H1 (cell line): ENCODE measurements around the gene PTEN. TPM values are rescaled to one million over a fixed set of nuclear protein-coding genes. Genes with fewer than 3 reads are reported as not detected.

Experiments
- CTCF ChIA-PET: fragments of 300-600 bp; sonication (Branson Sonifier 250); formaldehyde crosslinking; loops from one replicate; lab custom pipeline; 2021; ENCODE audit not compliant: partially characterized antibody; lab: Charles Lee
- POLR2A ChIA-PET: fragments of 300-600 bp; sonication (Branson Sonifier 250); formaldehyde crosslinking; loops from one replicate; lab custom pipeline; 2021; ENCODE audit warnings: inconsistent platforms; ENCODE audit not compliant: partially characterized antibody; lab: Charles Lee
- DNase-seq, 2 experiments: peaks; one replicate each; pipeline versions ENCODE4 v3.0.0 to v3.0.0-alpha.2; 2010 to 2022; ENCODE audit warnings: low spot score in 2 of 2, low read depth in 1 of 2, mixed read lengths in 1 of 2
- FAIRE-seq: peaks from 2 replicates; lab custom pipeline; 2011; peaks lifted over from hg19 to GRCh38; lab: Jason Lieb, UNC
- H2AFZ ChIP-seq: 2 replicates; pipeline ENCODE4 v1.8.1; 2012; ENCODE audit warnings: low read length, inconsistent platforms
- H2AK5ac ChIP-seq: 2 replicates; pipeline ENCODE4 v1.6.1; 2013; ENCODE audit warnings: low read depth, low read length
- H2BK120ac ChIP-seq: replicated peaks from 2 replicates; pipeline ENCODE3; 2013; ENCODE audit warnings: low read depth, low read length, inconsistent platforms
- H2BK12ac ChIP-seq: 2 replicates; pipeline ENCODE4 v1.6.1; 2013; ENCODE audit warnings: low read depth, low read length
- H2BK15ac ChIP-seq: 2 replicates; pipeline ENCODE4 v1.6.1; 2013; ENCODE audit warnings: low read length
- H2BK20ac ChIP-seq: 2 replicates; pipeline ENCODE4 v1.6.1; 2013; ENCODE audit warnings: low read length
- H2BK5ac ChIP-seq: 2 replicates; pipeline ENCODE4 v1.6.1; 2013; ENCODE audit warnings: low read depth, low read length
- H3K14ac ChIP-seq: 2 replicates; pipeline ENCODE4 v1.6.1; 2013; ENCODE audit warnings: inconsistent platforms; ENCODE audit not compliant: insufficient read length
- H3K18ac ChIP-seq: 2 replicates; pipeline ENCODE4 v1.6.1; 2013; ENCODE audit warnings: low read length; ENCODE audit errors: extremely low read depth
- H3K23ac ChIP-seq: 2 replicates; pipeline ENCODE4 v1.6.1; 2013; ENCODE audit warnings: inconsistent platforms; ENCODE audit not compliant: insufficient read length
- H3K23me2 ChIP-seq: 2 replicates; pipeline ENCODE4 v1.6.1; 2013; ENCODE audit warnings: low read depth, low read length
- H3K27ac ChIP-seq: 2 replicates; pipeline ENCODE4 v1.6.1; 2011; ENCODE audit warnings: low read depth, low read length, inconsistent platforms
- H3K27me3 ChIP-seq, 4 experiments: replicated peaks in 1 of 4; 1 replicate in 1 of 4; 2 replicates in 3 of 4; pipeline versions ENCODE4 v1.6.1 to v1.8.1; 2011 to 2013; ENCODE audit warnings: low read length in 3 of 4, mild to moderate bottlenecking in 3 of 4, inconsistent platforms in 2 of 4, mixed read lengths in 2 of 4, moderate library complexity in 1 of 4; ENCODE audit not compliant: control insufficient read depth in 3 of 4, insufficient read depth in 3 of 4; ENCODE audit errors: extremely low read depth in 1 of 4
- H3K36me3 ChIP-seq, 4 experiments: 2 replicates each; pipeline versions ENCODE4 v1.6.1 to v1.8.1; 2011 to 2013; ENCODE audit warnings: mild to moderate bottlenecking in 4 of 4, low read length in 3 of 4, moderate library complexity in 2 of 4, control low read depth in 1 of 4, inconsistent platforms in 1 of 4; ENCODE audit not compliant: insufficient read depth in 4 of 4, control insufficient read depth in 2 of 4
- H3K4ac ChIP-seq: replicated peaks from 2 replicates; pipeline ENCODE3; 2013; ENCODE audit warnings: low read length, low read depth, mixed read lengths, inconsistent platforms; ENCODE audit not compliant: insufficient read length
- H3K4me1 ChIP-seq, 4 experiments: replicated peaks in 1 of 4; 1 replicate in 1 of 4; 2 replicates in 3 of 4; pipeline versions ENCODE4 v1.6.1 to v1.8.1; 2011 to 2013; ENCODE audit warnings: low read length in 3 of 4, inconsistent platforms in 2 of 4, mixed read lengths in 1 of 4; ENCODE audit not compliant: insufficient read depth in 4 of 4, control insufficient read depth in 3 of 4
- H3K4me2 ChIP-seq, 2 experiments: 2 replicates each; pipeline versions ENCODE4 v1.6.1 to v1.8.1; 2011 to 2013; ENCODE audit warnings: low read depth in 2 of 2, low read length in 2 of 2, control low read depth in 1 of 2, inconsistent platforms in 1 of 2, mild to moderate bottlenecking in 1 of 2; ENCODE audit not compliant: insufficient read depth in 1 of 2
- H3K4me3 ChIP-seq, 4 experiments: fragments of 200-600, 300-600 bp in 1 of 4; sonication (generic), shearing (Covaris generic), sonication (Bioruptor Twin) in 1 of 4; 2 replicates each; pipeline versions ENCODE4 v1.5.1 to v1.8.1; 2011 to 2016; ENCODE audit warnings: low read length in 4 of 4, low read depth in 3 of 4, control low read depth in 2 of 4, inconsistent platforms in 2 of 4, mild to moderate bottlenecking in 2 of 4, mixed read lengths in 1 of 4, moderate library complexity in 1 of 4; ENCODE audit not compliant: insufficient read depth in 2 of 4; ENCODE audit errors: extremely low read depth in 1 of 4
- H3K56ac ChIP-seq: replicated peaks from 2 replicates; pipeline ENCODE3; 2013; ENCODE audit warnings: low read depth, mild to moderate bottlenecking, mixed read lengths, low read length, inconsistent platforms; ENCODE audit not compliant: insufficient read length
- H3K79me1 ChIP-seq: 2 replicates; pipeline ENCODE4 v1.6.1; 2013; ENCODE audit warnings: low read depth, low read length, control low read depth
- H3K79me2 ChIP-seq, 2 experiments: 2 replicates each; pipeline versions ENCODE4 v1.6.1 to v1.8.1; 2012 to 2013; ENCODE audit warnings: low read length in 2 of 2, mild to moderate bottlenecking in 2 of 2, inconsistent platforms in 1 of 2; ENCODE audit not compliant: insufficient read depth in 2 of 2, control insufficient read depth in 1 of 2
- H3K9ac ChIP-seq, 4 experiments: replicated peaks in 1 of 4; 1 replicate in 1 of 4; 2 replicates in 3 of 4; pipeline versions ENCODE4 v1.6.1 to v1.8.1; 2011 to 2013; ENCODE audit warnings: low read depth in 3 of 4, low read length in 3 of 4, control low read depth in 2 of 4, mild to moderate bottlenecking in 2 of 4, moderate library complexity in 2 of 4, inconsistent platforms in 1 of 4; ENCODE audit errors: extremely low read depth in 1 of 4
- H3K9me3 ChIP-seq, 2 experiments: 2 replicates each; pipeline versions ENCODE4 v1.6.1 to v1.8.1; 2012 to 2013; ENCODE audit warnings: mild to moderate bottlenecking in 2 of 2, moderate library complexity in 2 of 2, control low read depth in 1 of 2, inconsistent platforms in 1 of 2, low read depth in 1 of 2, low read length in 1 of 2, mixed read lengths in 1 of 2; ENCODE audit not compliant: insufficient read depth in 2 of 2
- H4K20me1 ChIP-seq, 2 experiments: replicated peaks in 1 of 2; 2 replicates each; pipeline versions ENCODE3 to v1.8.1; 2011 to 2013; ENCODE audit warnings: inconsistent platforms in 2 of 2, low read length in 2 of 2, mild to moderate bottlenecking in 1 of 2; ENCODE audit not compliant: insufficient read depth in 2 of 2, control insufficient read depth in 1 of 2
- H4K5ac ChIP-seq: 2 replicates; pipeline ENCODE4 v1.6.1; 2013; ENCODE audit warnings: low read length, low read depth, mixed read lengths, inconsistent platforms; ENCODE audit not compliant: insufficient read length
- H4K8ac ChIP-seq: 2 replicates; pipeline ENCODE4 v1.8.0; 2013; ENCODE audit warnings: mild to moderate bottlenecking, moderate library complexity, low read length, inconsistent platforms; ENCODE audit not compliant: insufficient read depth; ENCODE audit errors: extremely low read depth
- H4K91ac ChIP-seq: replicated peaks from 2 replicates; pipeline ENCODE3; 2013; ENCODE audit warnings: low read length, mixed read lengths, inconsistent platforms; ENCODE audit not compliant: insufficient read length
- BRCA1 ChIP-seq: IDR thresholded peaks from 2 replicates; pipeline ENCODE4 v1.6.1; 2012; ENCODE audit warnings: low read depth, low read length, improper control_type of control experiment
- POU5F1 ChIP-seq: IDR thresholded peaks from 2 replicates; pipeline ENCODE4 v1.6.1; 2011; ENCODE audit warnings: low read depth, mild to moderate bottlenecking, low read length, moderate library complexity
- RAD21 ChIP-seq, 2 experiments: IDR thresholded peaks in 1 of 2; conservative IDR thresholded peaks in 1 of 2; 2 replicates each; pipeline ENCODE4 v1.6.1; 2011; ENCODE audit warnings: low read depth in 2 of 2, low read length in 2 of 2, improper control_type of control experiment in 1 of 2, inconsistent platforms in 1 of 2, mild to moderate bottlenecking in 1 of 2, moderate library complexity in 1 of 2
- RFX5 ChIP-seq: IDR thresholded peaks from 2 replicates; pipeline ENCODE4 v1.6.1; 2011; ENCODE audit warnings: low read depth, low read length, improper control_type of control experiment, borderline replicate concordance
- SIX5 ChIP-seq: IDR thresholded peaks from 2 replicates; pipeline ENCODE4 v1.6.1; 2011; ENCODE audit warnings: mild to moderate bottlenecking, low read depth, low read length
- WGBS, 2 experiments: shearing (Covaris generic) in 1 of 2; methylation state at CpG; one replicate each; pipeline versions ENCODE4 v1.1.6 to v1.1.7; 2013 to 2015; ENCODE audit warnings: low lambda C conversion rate in 2 of 2, mixed read lengths in 2 of 2, inconsistent platforms in 1 of 2, low coverage in 1 of 2, missing lambda C conversion rate in 1 of 2; ENCODE audit not compliant: insufficient replicate concordance in 2 of 2, insufficient coverage in 1 of 2, insufficient read length in 1 of 2; ENCODE audit errors: extremely low coverage in 1 of 2, missing lambda C conversion rate in 1 of 2; 5-methylcytosine and 5-hydroxymethylcytosine counted together
- polyA plus RNA-seq, 7 experiments: library from polyadenylated mRNA; depleted of rRNA in 3 of 7; stranded (reverse) in 5 of 7; unstranded in 2 of 7; fragments of >200 nt in 5 of 7; fragments of 200-250 nt in 2 of 7; gene quantifications; 1 replicate in 5 of 7; 2 replicates in 1 of 7; 4 replicates in 1 of 7; pipeline versions ENCODE4 v1.2.1 to v1.2.3, GENCODE V29; 2011 to 2013; ENCODE audit warnings: missing spikeins in 2 of 7, mixed read lengths in 2 of 7
- total RNA-seq: library from RNA; stranded (reverse); fragmentation: NEBNext Ultra II Directional; extraction: Animal tissue kit (Norgen Biotek cat#: 25700); gene quantifications from 2 replicates; pipeline ENCODE4 v1.2.1, GENCODE V29; 2021
- TF ChIP-seq, protein P1 (sequence below): IDR thresholded peaks from 2 replicates; pipeline ENCODE4 v1.6.1; 2012; ENCODE audit warnings: inconsistent platforms

Gene PTEN
- total and polyA plus RNA-seq, 2 of the 8 experiments (the other 6 are each of a cell fraction or from before 2014, with no cell fraction given) = 6.3 to 48.7 TPM

DNA sequence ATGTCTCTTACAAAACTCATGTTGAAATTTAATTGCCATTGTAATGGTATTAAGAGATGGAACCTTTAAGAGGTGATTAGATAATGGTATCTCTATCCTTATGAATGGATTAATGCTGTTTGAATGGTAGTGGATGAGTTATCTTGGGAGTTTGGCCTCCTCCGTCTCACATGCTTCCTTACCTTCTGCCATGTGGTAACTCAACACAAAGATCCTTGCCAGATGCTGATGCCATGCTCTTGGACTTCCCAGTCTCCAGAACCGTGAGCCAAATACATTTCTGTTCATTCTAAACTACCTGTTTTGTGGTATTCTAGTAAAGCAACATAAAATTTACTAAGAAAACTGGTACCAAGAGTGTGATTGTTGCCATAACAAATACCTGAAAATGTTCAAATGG is 23.2 kb downstream of the PTEN start:
- no peak overlapping the region for H3K9ac ChIP-seq
- WGBS, 2 experiments = 94% methylated on average over 2 of the region's 2 CpGs; no CpG with 5 or more reads in 1 of the 2 experiments
- H3K9me3 ChIP-seq = peaks cover 9 to 17% of the 10 kb centered on the region in 2 experiments; a peak in 2 of 4 replicates
- no peak overlapping the region for H2BK120ac ChIP-seq
- H3K14ac ChIP-seq = no peak overlapping the region
- H4K8ac ChIP-seq = no peak overlapping the region
- no peak overlapping the region for H3K4me3 ChIP-seq
- H3K27ac ChIP-seq = no peak overlapping the region
- peaks cover 5% of the 10 kb centered on the region for H3K79me1 ChIP-seq
- H4K20me1 ChIP-seq = peaks cover 0 to 2% of the 10 kb centered on the region in 2 experiments
- H3K27me3 ChIP-seq = no peaks in the 10 kb centered on the region
- TF ChIP-seq SIX5 = no peak
- no peak for TF ChIP-seq RAD21 (IDR thresholded peaks at IDR 0.05 in 1 of 2, conservative IDR thresholded peaks at IDR 0.05 in 1 of 2; ENCODE audit: low read depth in 2 of 2, low read length in 2 of 2)
- TF ChIP-seq, protein P1, sequence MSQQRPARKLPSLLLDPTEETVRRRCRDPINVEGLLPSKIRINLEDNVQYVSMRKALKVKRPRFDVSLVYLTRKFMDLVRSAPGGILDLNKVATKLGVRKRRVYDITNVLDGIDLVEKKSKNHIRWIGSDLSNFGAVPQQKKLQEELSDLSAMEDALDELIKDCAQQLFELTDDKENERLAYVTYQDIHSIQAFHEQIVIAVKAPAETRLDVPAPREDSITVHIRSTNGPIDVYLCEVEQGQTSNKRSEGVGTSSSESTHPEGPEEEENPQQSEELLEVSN = no peak
- TF ChIP-seq BRCA1 = no peak
- no peak for TF ChIP-seq RFX5
- no peak for TF ChIP-seq POU5F1
- no peak overlapping the region for H3K23ac ChIP-seq
- peaks cover 0 to 31% (median 10%) of the 10 kb centered on the region in 4 experiments; a peak in 4 of 8 replicates for H3K36me3 ChIP-seq
- no peak overlapping the region for H4K5ac ChIP-seq
- DNase-seq (no peak), FAIRE-seq (no peak)
- H3K23me2 ChIP-seq = no peaks in the 10 kb centered on the region
- H2AFZ ChIP-seq = no peak overlapping the region
- H3K4me2 ChIP-seq = no peak overlapping the region
- H2BK5ac ChIP-seq = no peak overlapping the region
- H2BK12ac ChIP-seq = no peak overlapping the region
- H3K18ac ChIP-seq = no peak overlapping the region
- no peak overlapping the region for H2AK5ac ChIP-seq
- no peak overlapping the region for H2BK15ac ChIP-seq
- H3K56ac ChIP-seq = no peak overlapping the region
- ChIA-PET CTCF (interaction anchor here (1.6 kb wide), 1 partner anchor 14 kb away, joined by 3 read pairs; no protein-coding TSS in a partner anchor), POLR2A (interaction anchor here (0.7 kb wide), 1 partner anchor 45 kb away, joined by 3 read pairs; no protein-coding TSS in a partner anchor)
- peaks cover 0 to 89% of the 10 kb centered on the region in 2 experiments; a peak in 3 of 4 replicates for H3K79me2 ChIP-seq
- no peak overlapping the region for H3K4ac ChIP-seq
- no peaks in the 10 kb centered on the region for H3K4me1 ChIP-seq
- H2BK20ac ChIP-seq = no peak overlapping the region
- H4K91ac ChIP-seq = no peak overlapping the region
